NCI-H2227 treated with DMSO at 0.1 percent for 48 hours (cell line): Measurements from ENCODE around the gene TUBGCP5.
A peak's percentile ranks its signal among the peaks of the same experiment; 100 is the strongest.
"Not testable (repeated sequence)": the region's sequence is repeated elsewhere in the genome, so short reads cannot be mapped to it uniquely, and the experiment has no call there.

Source experiments
- DNase-seq: peaks from one replicate; lab custom pipeline; 2025; lab: John Stamatoyannopoulos, UW

The TUBGCP5 gene

GRCh38 chr15:23041736-23042135 is 2.4 kb upstream of the TUBGCP5 start:
- not testable (repeated sequence) for DNase-seq

- no peak for DNase-seq
Observed at GRCh38 chr15:23039917-23040281, 530 bp upstream of the TUBGCP5 start.

GRCh38 chr15:23038726-23039142 is 635 bp downstream of the TUBGCP5 start:
- no peak for DNase-seq

- no peak for DNase-seq
Observed at GRCh38 chr15:23035964-23036566, 3.3 kb downstream of the TUBGCP5 start.

- no peak for DNase-seq
Observed at GRCh38 chr15:23033979-23034378, 5.4 kb downstream of the TUBGCP5 start.

- no peak for DNase-seq
Observed at GRCh38 chr15:23026218-23026617, 13.2 kb downstream of the TUBGCP5 start.

- DNase-seq = no peak
Observed at GRCh38 chr15:23022156-23022555, 17.2 kb downstream of the TUBGCP5 start.

- no peak for DNase-seq
Observed at GRCh38 chr15:23014394-23015000, 24.9 kb downstream of the TUBGCP5 start.

- DNase-seq = no peak
Observed at GRCh38 chr15:23013681-23014080, 25.7 kb downstream of the TUBGCP5 start.

- DNase-seq = not testable (repeated sequence)
Observed at GRCh38 chr15:23012616-23013015, 26.8 kb downstream of the TUBGCP5 start.

- no peak for DNase-seq
Observed at GRCh38 chr15:23003736-23004135, 35.6 kb downstream of the TUBGCP5 start.

GRCh38 chr15:23002920-23003319 is 36.4 kb downstream of the TUBGCP5 start:
- DNase-seq = no peak

GRCh38 chr15:22995795-22996194 is 43.6 kb downstream of the TUBGCP5 start:
- no peak for DNase-seq

GRCh38 chr15:22992024-22992326 is 47.4 kb downstream of the TUBGCP5 start:
- no peak for DNase-seq

GRCh38 chr15:22989576-22990477 is 49.5 kb downstream of the TUBGCP5 start:
- DNase-seq = no peak

- no peak for DNase-seq
Observed at GRCh38 chr15:22988811-22989210, 50.6 kb downstream of the TUBGCP5 start.

GRCh38 chr15:22981931-22982330 is 57.4 kb downstream of the TUBGCP5 start:
- not testable (repeated sequence) for DNase-seq

GRCh38 chr15:22981051-22981840 is 58.1 kb downstream of the TUBGCP5 start:
- peak; percentile 4 for DNase-seq

- peak; percentile 65 for DNase-seq
Observed at GRCh38 chr15:22980189-22981050, 58.9 kb downstream of the TUBGCP5 start, which contains the start of gene CYFIP1. TSS of gene CYFIP1 (minus strand) at chr15:22980368. CDS start at chr15:22947285, 33,083 bp downstream.

GRCh38 chr15:22979238-22980188 is 59.9 kb downstream of the TUBGCP5 start:
- DNase-seq = peak; percentile 23
